GM12801 (cell line): ENCODE results near the gene B3GALNT2.

Experiments
- TF ChIP-seq, protein P1 (sequence below): IDR thresholded peaks from one replicate; pipeline ENCODE4 v1.5.1; 2011; ENCODE audit warnings: control low read depth; ENCODE audit not compliant: insufficient read length; ENCODE audit errors: extremely low read depth

B3GALNT2 gene

DNA sequence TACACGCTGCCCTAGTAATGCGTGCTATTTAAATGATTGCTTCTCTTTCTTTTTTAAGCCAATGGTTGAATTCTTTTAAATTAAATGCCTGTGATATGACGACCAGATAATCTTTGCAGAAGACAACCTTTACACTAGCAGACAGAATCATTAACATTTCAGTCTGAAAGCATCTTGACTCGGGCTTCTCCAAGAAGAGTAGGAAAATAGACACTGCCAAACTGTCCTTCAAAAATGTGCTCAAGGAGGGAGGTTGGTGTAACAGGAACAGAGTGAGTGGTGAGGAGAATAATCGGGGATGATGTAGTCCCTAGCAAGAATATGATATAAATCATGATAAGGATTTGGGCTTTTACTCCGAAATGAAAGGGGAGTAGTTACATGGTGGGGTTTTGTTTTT lies 6.6 kb upstream of the B3GALNT2 start:
- TF ChIP-seq, protein P1, sequence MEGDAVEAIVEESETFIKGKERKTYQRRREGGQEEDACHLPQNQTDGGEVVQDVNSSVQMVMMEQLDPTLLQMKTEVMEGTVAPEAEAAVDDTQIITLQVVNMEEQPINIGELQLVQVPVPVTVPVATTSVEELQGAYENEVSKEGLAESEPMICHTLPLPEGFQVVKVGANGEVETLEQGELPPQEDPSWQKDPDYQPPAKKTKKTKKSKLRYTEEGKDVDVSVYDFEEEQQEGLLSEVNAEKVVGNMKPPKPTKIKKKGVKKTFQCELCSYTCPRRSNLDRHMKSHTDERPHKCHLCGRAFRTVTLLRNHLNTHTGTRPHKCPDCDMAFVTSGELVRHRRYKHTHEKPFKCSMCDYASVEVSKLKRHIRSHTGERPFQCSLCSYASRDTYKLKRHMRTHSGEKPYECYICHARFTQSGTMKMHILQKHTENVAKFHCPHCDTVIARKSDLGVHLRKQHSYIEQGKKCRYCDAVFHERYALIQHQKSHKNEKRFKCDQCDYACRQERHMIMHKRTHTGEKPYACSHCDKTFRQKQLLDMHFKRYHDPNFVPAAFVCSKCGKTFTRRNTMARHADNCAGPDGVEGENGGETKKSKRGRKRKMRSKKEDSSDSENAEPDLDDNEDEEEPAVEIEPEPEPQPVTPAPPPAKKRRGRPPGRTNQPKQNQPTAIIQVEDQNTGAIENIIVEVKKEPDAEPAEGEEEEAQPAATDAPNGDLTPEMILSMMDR, result no peak

- TF ChIP-seq, protein P1, result no peak
Measured at GRCh38 chr1:235507623-235508022, 3.4 kb upstream of the B3GALNT2 start.

GRCh38 chr1:235504494-235505222 lies 406 bp upstream of the B3GALNT2 start:
- TF ChIP-seq, protein P1, result no peak

GRCh38 chr1:235503403-235504121 lies 690 bp downstream of the B3GALNT2 start:
- TF ChIP-seq, protein P1, result no peak

DNA sequence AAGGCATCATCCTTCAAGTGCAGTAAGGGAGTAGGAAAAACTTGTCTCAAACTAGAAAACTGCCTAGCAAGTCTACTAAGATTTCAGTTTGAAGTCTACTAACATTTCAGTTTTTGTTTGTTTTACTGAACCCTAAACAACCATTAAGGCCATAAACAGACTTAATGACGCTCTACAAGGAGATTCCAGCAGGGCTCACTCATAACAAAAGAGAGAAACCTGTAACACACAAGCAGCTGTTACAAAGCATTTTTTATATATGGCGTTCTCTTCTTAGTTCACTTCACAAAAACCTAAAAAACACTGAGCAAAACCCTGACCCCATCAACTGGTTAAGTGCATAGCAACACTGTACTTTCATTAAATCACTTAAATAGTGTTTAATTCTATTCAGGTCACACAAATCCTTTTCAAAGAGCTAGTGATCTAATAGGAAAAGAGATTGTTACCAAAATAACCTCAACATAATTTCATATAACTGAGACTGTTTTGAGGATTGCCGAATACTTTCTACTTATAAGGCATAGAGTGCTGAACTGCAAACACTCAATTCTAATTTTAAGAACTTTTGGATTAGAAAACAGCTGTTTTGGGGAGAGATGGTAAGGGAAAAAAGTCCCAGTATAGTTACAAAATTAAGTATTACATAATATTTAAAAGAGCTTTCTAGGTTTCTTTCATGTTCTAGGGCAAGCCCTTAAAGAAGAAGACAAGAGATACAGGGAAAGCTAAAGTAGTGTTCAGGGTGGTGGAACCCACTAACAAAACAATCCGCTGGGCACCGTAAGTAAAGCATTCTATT lies 1.4 kb downstream of the B3GALNT2 start:
- TF ChIP-seq, protein P1, result no peak

DNA sequence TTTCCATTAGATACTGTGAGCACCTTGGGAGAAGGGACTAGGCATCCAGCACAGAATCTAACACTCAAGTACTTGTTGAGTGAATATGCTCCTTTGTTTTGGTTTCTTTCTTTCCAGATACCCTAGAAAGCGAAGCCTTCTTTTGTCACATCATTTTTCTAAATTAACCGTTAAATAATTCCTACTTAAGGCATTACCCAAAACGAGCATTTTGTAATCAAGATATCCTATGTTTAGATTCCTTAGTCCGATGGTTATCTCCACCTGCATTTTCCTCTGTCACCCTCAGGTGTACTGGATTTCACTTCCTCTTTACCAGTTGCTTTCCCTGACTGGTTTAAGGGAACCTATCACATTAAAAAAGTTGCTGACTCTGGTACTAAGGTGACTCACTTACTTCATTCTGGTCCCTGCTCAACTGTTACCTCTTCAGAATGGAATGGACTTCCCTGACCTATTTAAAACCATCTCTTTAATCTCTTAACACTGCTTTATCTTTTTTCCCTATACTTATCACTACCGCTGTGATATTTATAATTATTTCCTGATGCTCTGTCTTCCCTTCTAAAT lies 3.2 kb downstream of the B3GALNT2 start:
- TF ChIP-seq, protein P1, result no peak

DNA sequence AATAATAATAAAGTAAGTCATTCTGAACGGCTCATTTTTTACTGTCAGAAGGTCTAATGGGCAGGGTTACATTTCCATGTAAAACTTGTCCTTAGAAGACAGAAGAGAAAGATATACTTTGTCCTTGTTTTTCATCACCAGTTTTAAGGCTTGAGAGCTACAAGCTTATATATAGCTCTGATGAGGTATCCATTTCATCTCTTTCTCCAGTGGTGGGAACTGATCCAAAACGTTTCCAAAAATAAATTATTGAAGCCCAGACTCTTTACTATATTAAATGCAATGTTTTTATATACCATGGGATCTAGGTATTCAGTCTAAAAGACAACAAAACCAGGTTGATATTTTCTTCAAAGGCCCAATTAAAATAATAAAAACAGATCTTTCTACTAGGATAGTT lies 8.7 kb downstream of the B3GALNT2 start:
- TF ChIP-seq, protein P1, result no peak
